IMR-90 (cell line): ENCODE measurements around the gene NBPF26. TPM values are rescaled to one million over a fixed set of nuclear protein-coding genes. Genes with fewer than 3 reads are reported as not detected.
"Not testable (repeated sequence)": the region's sequence is repeated elsewhere in the genome, so short reads cannot be mapped to it uniquely, and the experiment has no call there.

ENCODE experiments used
- ATAC-seq: fragments of 200-7000 bp; cut with Tn5 transposase; 2 replicates; pipeline ENCODE4 v1.9.1; 2020; ENCODE audit warnings: low read depth, mild to moderate bottlenecking, moderate library complexity
- Bru-seq: library from RNA; stranded (reverse); fragments of 400-500 nt; gene quantifications from one replicate; lab custom pipeline; 2021; lab: Mats Ljungman, UMichigan
- BruChase-seq, 2 experiments: library from RNA; stranded (reverse); fragments of 400-500 nt; gene quantifications; one replicate each; lab custom pipeline; 2021; lab: Mats Ljungman, UMichigan
- BruUV-seq: library from RNA; stranded (reverse); fragments of 400-500 nt; replicated peaks from 2 replicates; lab custom pipeline; 2021; lab: Mats Ljungman, UMichigan
- CTCF ChIA-PET: fragments of 300-600 bp; formaldehyde crosslinking; extraction: SDS; loops from one replicate; lab custom pipeline; 2021; ENCODE audit warnings: antibody characterized with exemption; lab: Yijun Ruan, JAX
- POLR2A ChIA-PET: fragments of 300-600 bp; sonication (Branson Sonifier 250); formaldehyde crosslinking; loops from one replicate; lab custom pipeline; 2022; ENCODE audit warnings: antibody characterized with exemption; ENCODE audit not compliant: unreplicated experiment; lab: Charles Lee
- DNase-seq: peaks from one replicate; pipeline ENCODE4 v3.0.0; 2013
- H2AFZ ChIP-seq: replicated peaks from 2 replicates; pipeline ENCODE3; 2013; ENCODE audit warnings: low read length, mild to moderate bottlenecking; ENCODE audit not compliant: poor library complexity
- H2AK5ac ChIP-seq: 2 replicates; pipeline ENCODE4 v1.6.1; 2013; ENCODE audit warnings: low read depth, low read length, inconsistent platforms
- H2AK9ac ChIP-seq: replicated peaks from 2 replicates; pipeline ENCODE3; 2013; ENCODE audit warnings: mild to moderate bottlenecking, low read depth, low read length, moderate library complexity; ENCODE audit not compliant: poor library complexity
- H2BK120ac ChIP-seq: 2 replicates; pipeline ENCODE4 v1.6.1; 2013; ENCODE audit warnings: low read depth, low read length, inconsistent platforms
- H2BK15ac ChIP-seq: 3 replicates; pipeline ENCODE4 v1.6.1; 2013; ENCODE audit warnings: low read depth, low read length, inconsistent platforms
- H2BK20ac ChIP-seq: 2 replicates; pipeline ENCODE4 v1.6.1; 2013; ENCODE audit warnings: low read depth, mild to moderate bottlenecking, inconsistent platforms, low read length, moderate library complexity
- H2BK5ac ChIP-seq: 2 replicates; pipeline ENCODE4 v1.6.1; 2013; ENCODE audit warnings: mild to moderate bottlenecking, low read depth, low read length, inconsistent platforms; ENCODE audit not compliant: poor library complexity, severe bottlenecking
- H3K14ac ChIP-seq: replicated peaks from 2 replicates; pipeline ENCODE4 v1.6.1; 2013; ENCODE audit warnings: low read depth, low read length, inconsistent platforms
- H3K18ac ChIP-seq: 2 replicates; pipeline ENCODE4 v1.6.1; 2013; ENCODE audit warnings: low read depth, low read length, control low read depth
- H3K23ac ChIP-seq: 2 replicates; pipeline ENCODE4 v1.6.1; 2013; ENCODE audit warnings: low read depth, low read length, inconsistent platforms
- H3K27ac ChIP-seq: 2 replicates; pipeline ENCODE4 v1.5.1; 2013; ENCODE audit warnings: mild to moderate bottlenecking, control low read depth, low read length; ENCODE audit not compliant: insufficient read depth
- H3K27me3 ChIP-seq: 2 replicates; pipeline ENCODE4 v1.6.1; 2013; ENCODE audit warnings: low read length; ENCODE audit not compliant: control insufficient read depth, insufficient read depth
- H3K36me3 ChIP-seq: 2 replicates; pipeline ENCODE4 v1.6.1; 2013; ENCODE audit warnings: low read length, mixed read lengths; ENCODE audit not compliant: control insufficient read depth, insufficient read depth
- H3K4ac ChIP-seq: 2 replicates; pipeline ENCODE4 v1.6.1; 2013; ENCODE audit warnings: low read depth, low read length, inconsistent platforms
- H3K4me1 ChIP-seq: 2 replicates; pipeline ENCODE4 v1.6.1; 2013; ENCODE audit warnings: low read length, mixed read lengths; ENCODE audit not compliant: control insufficient read depth, insufficient read depth
- H3K4me2 ChIP-seq: 2 replicates; pipeline ENCODE4 v1.6.1; 2013; ENCODE audit warnings: low read depth, mild to moderate bottlenecking, control low read depth, low read length, moderate library complexity
- H3K4me3 ChIP-seq: 2 replicates; pipeline ENCODE4 v1.5.1; 2013; ENCODE audit warnings: low read depth, mild to moderate bottlenecking, control low read depth, low read length, moderate library complexity; ENCODE audit not compliant: insufficient read depth
- H3K56ac ChIP-seq: 2 replicates; pipeline ENCODE4 v1.6.1; 2013; ENCODE audit warnings: low read length, inconsistent platforms; ENCODE audit not compliant: insufficient read depth; ENCODE audit errors: extremely low read depth
- H3K79me1 ChIP-seq, 2 experiments: 2 replicates each; pipeline ENCODE4 v1.6.1; 2013; ENCODE audit warnings: low read length in 2 of 2, inconsistent platforms in 1 of 2, low read depth in 1 of 2
- H3K9ac ChIP-seq: 2 replicates; pipeline ENCODE4 v1.6.1; 2013; ENCODE audit warnings: low read depth, low read length, control low read depth
- H3K9me1 ChIP-seq: 2 replicates; pipeline ENCODE4 v1.6.1; 2013; ENCODE audit warnings: low read length, inconsistent platforms; ENCODE audit not compliant: insufficient read depth
- H3K9me3 ChIP-seq: 2 replicates; pipeline ENCODE4 v1.6.1; 2013; ENCODE audit warnings: low read length; ENCODE audit not compliant: control insufficient read depth, insufficient read depth
- H4K20me1 ChIP-seq: 2 replicates; pipeline ENCODE4 v1.6.1; 2013; ENCODE audit warnings: low read length, inconsistent platforms; ENCODE audit not compliant: insufficient read depth
- H4K5ac ChIP-seq: 2 replicates; pipeline ENCODE4 v1.6.1; 2013; ENCODE audit warnings: mild to moderate bottlenecking, low read depth, low read length, control low read depth
- H4K8ac ChIP-seq, 2 experiments: 2 replicates each; pipeline ENCODE4 v1.6.1; 2013; ENCODE audit warnings: low read depth in 2 of 2, low read length in 2 of 2, control low read depth in 1 of 2, inconsistent platforms in 1 of 2
- H4K91ac ChIP-seq: 2 replicates; pipeline ENCODE4 v1.6.1; 2013; ENCODE audit warnings: low read depth, low read length, inconsistent platforms; ENCODE audit not compliant: insufficient read depth
- WGBS, 2 experiments: methylation state at CpG; one replicate each; pipeline versions ENCODE4 v1.1.5 to v1.1.7; 2013; ENCODE audit warnings: missing lambda C conversion rate in 2 of 2; ENCODE audit not compliant: insufficient read length in 1 of 2; ENCODE audit errors: extremely low coverage in 2 of 2; 5-methylcytosine and 5-hydroxymethylcytosine counted together
- dilution Hi-C: fragments of 300-500 bp; cut with HindIII; formaldehyde crosslinking; loops from one replicate; pipeline ENCODE4 v1.14.3; 2018; ENCODE audit warnings: low sequenced_read_pairs; ENCODE audit not compliant: unreplicated experiment
- in situ Hi-C: fragments of 300-500 bp; cut with MboI; formaldehyde crosslinking; loops from 3 replicates; pipeline ENCODE4 v1.14.3; 2019; ENCODE audit warnings: low sequenced_read_pairs, inconsistent platforms, mixed read lengths
- intact Hi-C: fragments of 100-400 bp; cut with micrococcal nuclease; formaldehyde crosslinking; loops from 2 replicates; pipeline ENCODE4 v1.10.0; 2022
- long read RNA-seq: library from polyadenylated mRNA; unstranded; transcript quantifications from one replicate; pipeline ENCODE4 v2.0.0, GENCODE V29; 2021; ENCODE audit not compliant: unreplicated experiment
- polyA plus RNA-seq, 3 experiments: library from polyadenylated mRNA; depleted of rRNA; stranded (reverse); fragments of >200 nt; gene quantifications; 2 replicates each; pipeline ENCODE4 v1.2.3, GENCODE V29; 2012; ENCODE audit warnings: low replicate concordance in 1 of 3
- total RNA-seq: library from RNA; depleted of rRNA; stranded (reverse); fragments of >200 nt; gene quantifications from 2 replicates; pipeline ENCODE4 v1.2.3, GENCODE V29; 2012; rRNA removed

The NBPF26 gene
- total RNA-seq (13.1 and 15.8 TPM in 2 replicates), polyA plus RNA-seq (2012; rRNA removed) (10.5 and 11.3 TPM in 2 replicates), Bru-seq, nascent RNA (percentile 59 among the genes with signal in this experiment), BruChase-seq, experiment 1, labeled RNA remaining after a 6-hour chase (percentile 47 among the genes with signal in this experiment), BruChase-seq, experiment 2, labeled RNA remaining after a 2-hour chase (percentile 51 among the genes with signal in this experiment)
- polyA plus RNA-seq (2012; cell fraction: cytosol; rRNA removed) = 4.5 and 5.3 TPM in 2 replicates
- polyA plus RNA-seq (2012; cell fraction: nucleus; rRNA removed; ENCODE audit: low replicate concordance) = 18.0 and 67.5 TPM in 2 replicates
- long read RNA-seq, partial matches to known transcripts = 1 of 5 reads
- long read RNA-seq, other reads (novel, unspliced or antisense) = 4 of 5 reads

DNA sequence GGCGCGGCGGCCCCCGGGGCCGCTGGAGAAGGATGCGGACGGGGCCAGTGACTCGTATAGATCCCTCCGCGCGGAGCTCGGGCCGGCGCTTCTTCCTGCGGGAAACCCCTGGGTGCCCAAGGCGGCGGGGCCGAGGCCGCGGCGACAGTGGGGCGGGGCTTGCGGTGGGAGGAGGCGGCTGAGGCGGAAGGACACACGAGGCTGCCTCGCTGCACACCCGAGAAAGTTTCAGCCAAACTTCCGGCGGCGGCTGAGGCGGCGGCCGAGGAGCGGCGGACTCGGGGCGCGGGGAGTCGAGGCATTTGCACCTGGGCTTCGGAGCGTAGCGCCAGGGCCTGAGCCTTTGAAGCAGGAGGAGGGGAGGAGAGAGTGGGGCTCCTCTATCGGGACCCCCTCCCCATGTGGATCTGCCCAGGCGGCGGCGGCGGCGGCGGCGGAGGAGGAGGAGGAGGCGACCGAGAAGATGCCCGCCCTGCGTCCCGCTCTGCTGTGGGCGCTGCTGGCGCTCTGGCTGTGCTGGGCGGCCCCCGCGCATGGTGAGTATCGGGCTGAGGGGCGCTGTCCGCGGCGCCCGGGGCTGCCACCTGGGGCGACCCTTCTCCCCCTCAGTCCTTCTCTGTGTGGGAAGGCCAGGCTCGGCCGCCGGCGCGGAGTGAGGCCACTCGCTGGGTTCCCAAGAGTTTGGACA is at the start of gene NBPF26:
Gene NBPF26, plus strand, starts transcription at position 231 of the 688 bp plus-strand sequence.
- intact Hi-C loops, dilution Hi-C loops: not testable (repeated sequence)

DNA sequence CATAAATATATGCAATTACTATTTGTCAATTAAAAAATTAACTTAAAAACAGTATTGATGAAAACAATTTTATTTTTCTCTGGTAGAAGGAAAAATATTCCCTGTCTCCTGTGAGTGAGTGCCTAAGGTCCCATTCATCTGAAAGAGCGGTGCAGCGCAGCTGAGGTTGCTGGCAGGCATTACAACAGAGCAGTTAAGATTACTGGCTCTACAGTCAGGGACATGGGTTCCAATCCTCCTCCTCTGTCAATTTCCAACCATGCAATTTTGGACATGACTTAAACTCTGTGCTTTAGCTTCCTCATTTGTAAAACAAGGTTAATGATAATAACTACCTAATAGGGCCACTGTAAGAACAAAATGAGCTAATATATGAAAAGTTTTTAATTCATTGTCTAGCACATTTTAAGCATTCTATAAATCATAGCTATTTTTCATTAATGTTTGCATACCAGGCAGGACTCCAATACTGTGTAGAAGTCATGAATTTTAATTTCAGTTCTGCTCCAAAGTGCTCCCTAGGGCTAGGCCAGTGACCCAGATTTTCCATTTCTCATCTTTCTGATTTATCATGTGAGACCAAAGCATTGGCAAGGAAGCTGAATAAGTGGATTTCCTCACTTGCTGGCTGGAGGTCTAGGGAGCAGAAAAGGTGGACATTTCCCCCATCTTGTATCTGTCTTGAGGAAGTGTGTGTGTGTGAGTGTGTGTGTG is 43.5 kb upstream of the NBPF26 start:
- H4K20me1 ChIP-seq, ATAC-seq, H3K27ac ChIP-seq, H3K4me2 ChIP-seq, H3K9ac ChIP-seq, H3K9me1 ChIP-seq, H3K4me1 ChIP-seq, H3K56ac ChIP-seq, POLR2A ChIA-PET, H3K4me3 ChIP-seq, H2AK5ac ChIP-seq, H4K5ac ChIP-seq, H2BK120ac ChIP-seq, H3K14ac ChIP-seq, H3K79me1 ChIP-seq, H3K27me3 ChIP-seq, H3K18ac ChIP-seq, DNase-seq, H2AFZ ChIP-seq, H3K36me3 ChIP-seq, H2BK20ac ChIP-seq, H3K4ac ChIP-seq, H3K9me3 ChIP-seq, H3K23ac ChIP-seq, H2AK9ac ChIP-seq, CTCF ChIA-PET, H2BK5ac ChIP-seq, intact Hi-C loops, dilution Hi-C loops, H4K8ac ChIP-seq, BruUV-seq, H4K91ac ChIP-seq, H2BK15ac ChIP-seq, in situ Hi-C loops: not testable (repeated sequence)
- WGBS, 2 experiments = no CpG with 5 or more reads among the region's 2 CpGs

More for the DNA sequence above, at the start of gene NBPF26:
- H2AFZ ChIP-seq, H2BK15ac ChIP-seq, H3K14ac ChIP-seq, H4K8ac ChIP-seq, H3K56ac ChIP-seq, H3K36me3 ChIP-seq, H3K4me1 ChIP-seq, POLR2A ChIA-PET, H3K9me3 ChIP-seq, CTCF ChIA-PET, H3K4ac ChIP-seq, H3K27me3 ChIP-seq, H3K18ac ChIP-seq, H3K23ac ChIP-seq, H4K5ac ChIP-seq, H2AK9ac ChIP-seq, H4K20me1 ChIP-seq, H2AK5ac ChIP-seq, H3K9me1 ChIP-seq, in situ Hi-C loops, BruUV-seq, H4K91ac ChIP-seq, H2BK120ac ChIP-seq, H3K79me1 ChIP-seq, H2BK20ac ChIP-seq: not testable (repeated sequence)
- H3K9ac ChIP-seq = peak within 1 kb of the TSS; percentile 67
- peak within 1 kb of the TSS; percentile 74 for H3K27ac ChIP-seq
- peak within 1 kb of the TSS; percentile 26 for H2BK5ac ChIP-seq
- WGBS, 2 experiments = no CpG with 5 or more reads among the region's 74 CpGs
- H3K4me2 ChIP-seq = peak within 1 kb of the TSS; percentile 70; the same call in 1 of the 2 replicates
- ATAC-seq (peak; percentile 97), DNase-seq (peak; percentile 69)
- peak within 1 kb of the TSS; percentile 86 for H3K4me3 ChIP-seq
